GM15510 (cell line): ENCODE data around the gene CAMSAP1.

ENCODE experiments used
- POLR2A ChIP-seq: IDR thresholded peaks from 3 replicates; pipeline ENCODE4 v1.6.1; 2011; ENCODE audit warnings: borderline replicate concordance; ENCODE audit not compliant: insufficient read length; ENCODE audit errors: extremely low read depth

CAMSAP1 gene

DNA sequence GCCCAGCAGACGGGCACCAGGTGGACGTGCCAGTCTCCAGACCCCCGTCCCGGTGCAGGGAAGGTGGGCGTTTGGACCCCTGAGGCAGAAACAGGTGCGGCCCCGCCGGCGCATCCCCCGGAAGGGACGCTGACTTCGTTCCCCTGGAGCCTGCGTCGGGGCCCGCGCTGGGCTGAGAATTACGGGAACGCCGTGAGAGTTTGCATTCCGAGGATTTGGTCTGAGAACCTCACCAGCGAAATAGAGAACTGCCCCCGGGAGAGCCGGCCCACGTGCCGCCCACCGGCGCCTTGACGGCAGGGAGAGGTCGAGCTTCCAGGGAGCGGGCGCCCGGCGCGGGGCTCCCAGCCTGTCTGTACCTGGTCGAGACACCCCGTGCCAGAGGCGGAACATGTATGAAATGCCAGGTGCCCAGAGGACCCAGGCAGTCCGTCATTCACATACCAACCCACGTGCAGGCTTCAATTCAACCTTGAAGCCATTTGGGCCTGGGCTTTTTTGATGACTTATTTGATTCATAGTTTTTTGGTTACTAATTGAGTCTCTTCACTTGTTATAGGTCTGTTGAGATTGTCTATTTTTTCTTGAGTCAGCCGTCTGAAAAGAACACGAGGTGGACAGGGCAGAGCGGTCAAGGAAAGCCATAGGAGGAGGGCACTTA, 877 bp upstream of the CAMSAP1 start:
- no peak for TF ChIP-seq POLR2A

DNA sequence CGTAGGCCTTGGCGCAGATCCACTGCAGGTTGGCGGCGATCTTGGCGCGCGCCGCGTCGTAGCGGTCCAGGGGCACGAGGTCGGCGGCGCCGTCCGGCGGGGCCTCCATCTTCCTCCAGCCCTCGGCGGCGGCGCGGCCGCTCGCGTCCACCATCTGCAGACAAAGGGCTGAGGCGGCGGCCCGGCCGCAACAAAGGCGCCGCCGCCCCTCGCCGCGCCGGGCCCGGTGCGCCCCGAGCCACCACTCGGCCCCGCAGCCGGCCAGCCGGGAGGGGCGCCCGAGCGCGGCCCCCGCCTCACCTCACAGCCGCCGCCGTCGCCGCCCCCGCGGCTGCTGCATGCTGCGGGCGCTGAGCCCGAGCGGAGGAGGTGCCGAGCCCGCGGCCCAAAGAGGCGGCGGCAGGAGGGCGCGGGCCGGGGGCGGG, 328 bp downstream of the CAMSAP1 start:
- no peak for TF ChIP-seq POLR2A

DNA sequence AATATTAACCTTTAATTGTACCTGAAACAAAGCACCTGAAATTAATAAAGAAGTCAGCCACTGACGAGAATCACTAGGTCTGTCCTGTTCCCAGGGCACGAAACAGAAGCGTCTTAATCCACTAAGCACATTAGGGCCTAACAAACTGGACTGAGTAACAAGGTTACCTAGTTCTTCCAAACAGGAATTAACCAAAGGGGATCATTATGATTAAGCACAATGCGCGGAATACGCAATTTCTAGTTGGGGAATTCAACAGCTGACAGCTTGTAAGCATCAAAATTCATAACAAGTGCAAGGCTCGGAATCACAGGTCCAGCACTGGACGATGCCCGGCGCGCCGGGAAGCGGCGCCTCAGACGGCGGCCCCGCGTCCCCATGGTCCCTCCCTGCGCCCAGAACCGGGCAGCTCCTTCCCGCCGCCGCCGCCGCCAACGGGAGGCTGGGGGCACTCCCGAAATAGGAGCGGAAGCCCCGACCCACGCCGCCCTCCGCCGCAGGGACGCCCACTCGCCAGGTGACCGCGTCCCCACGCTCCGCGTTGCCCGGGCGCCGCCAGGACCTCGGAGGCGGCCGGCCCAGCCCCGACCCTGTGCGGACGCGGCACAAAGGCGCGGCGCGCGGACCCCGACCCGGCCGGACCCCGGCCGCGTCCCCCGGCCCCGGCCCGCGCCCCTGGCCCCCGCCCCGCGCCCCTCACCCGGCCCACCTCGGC, 898 bp downstream of the CAMSAP1 start:
- TF ChIP-seq POLR2A = no peak

DNA sequence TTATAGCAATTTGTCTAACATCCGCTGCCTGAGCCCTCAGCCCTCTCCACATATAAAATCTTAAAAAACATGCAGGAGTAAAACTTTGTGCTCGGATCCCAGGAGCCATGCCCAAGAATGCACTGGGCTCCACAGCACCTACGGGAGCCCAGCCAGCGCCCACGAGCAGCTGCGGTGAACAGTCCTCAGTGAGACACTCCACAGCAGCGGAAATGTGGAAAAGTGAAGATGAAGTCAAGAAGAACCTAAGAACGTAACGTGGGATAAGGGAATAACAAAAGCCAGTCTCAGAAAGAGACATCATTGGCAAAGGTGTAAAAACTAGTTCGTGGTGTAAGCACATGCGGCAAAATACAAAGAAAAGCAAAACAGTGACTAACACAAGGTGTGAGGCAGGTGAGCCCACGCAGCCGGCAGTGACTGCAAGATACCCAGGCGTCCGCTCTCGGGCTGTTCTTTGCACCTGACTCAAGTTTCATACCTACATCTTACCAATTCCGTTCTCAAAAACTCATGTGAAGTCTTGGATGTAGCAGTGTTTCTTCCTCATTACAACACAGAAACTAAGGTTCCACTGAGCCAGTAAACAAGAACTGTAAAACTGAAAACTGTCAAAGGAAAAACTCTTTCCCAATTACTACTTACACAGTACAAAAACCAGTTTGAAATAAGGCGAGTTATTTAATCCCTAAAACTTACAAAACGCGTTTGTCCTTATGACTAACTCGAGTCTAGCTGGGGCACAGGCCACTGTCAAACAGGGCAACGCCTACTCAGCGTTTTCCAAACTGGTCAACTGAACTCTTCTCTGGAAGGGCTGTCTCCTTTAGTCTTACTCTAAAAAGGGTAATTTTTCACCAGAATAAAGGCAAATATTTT, 1.7 kb downstream of the CAMSAP1 start:
- no peak for TF ChIP-seq POLR2A

DNA sequence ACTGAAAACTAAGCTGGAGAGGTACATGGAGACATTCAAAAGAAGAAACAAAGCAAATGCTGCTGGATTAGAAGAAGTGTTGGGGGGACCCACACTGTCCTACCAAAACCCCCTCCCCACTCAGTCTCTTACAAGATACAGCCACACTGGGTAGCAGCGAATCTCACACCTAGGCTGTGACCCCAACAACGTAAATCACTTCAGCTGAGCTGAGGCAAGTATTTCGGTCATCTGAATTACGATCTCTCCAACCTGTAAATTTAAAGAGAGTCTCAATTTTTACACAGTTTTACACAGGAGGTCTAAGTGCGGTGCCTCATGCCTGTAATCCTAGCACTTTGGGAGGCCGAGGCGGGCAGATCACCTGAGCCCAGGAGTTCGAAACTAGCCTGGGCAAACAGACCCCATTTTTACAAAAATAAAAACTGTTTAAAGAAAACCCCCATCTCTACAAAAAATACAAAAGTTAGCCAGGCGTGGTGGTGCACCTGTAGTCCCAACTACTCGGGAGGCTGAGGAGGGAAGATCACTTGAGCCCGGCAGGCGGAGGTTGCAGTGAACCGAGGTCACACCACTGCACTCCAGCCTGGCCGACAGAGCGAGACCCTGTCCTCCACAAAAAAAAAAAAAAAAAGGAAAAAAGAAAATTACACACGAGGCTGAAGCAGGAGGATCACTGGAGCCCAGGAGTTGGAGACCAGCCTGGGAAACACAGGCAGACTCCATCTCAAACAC, 3.4 kb downstream of the CAMSAP1 start:
- no peak for TF ChIP-seq POLR2A

DNA sequence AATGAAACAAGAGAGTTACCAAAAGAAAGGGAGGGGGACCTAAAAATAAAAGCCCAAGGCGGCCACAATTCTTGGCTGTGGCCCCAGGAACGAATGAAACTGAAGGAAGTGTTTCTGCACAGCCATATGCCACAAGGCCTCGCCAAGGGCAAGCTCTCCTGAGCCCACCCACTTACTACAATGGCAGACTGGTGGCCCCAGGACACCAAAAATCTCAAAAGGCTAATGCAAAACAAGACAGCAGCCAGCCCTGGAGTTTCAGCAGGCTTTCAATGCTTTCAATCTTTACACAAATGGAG, 4.0 kb downstream of the CAMSAP1 start:
- no peak for TF ChIP-seq POLR2A

DNA sequence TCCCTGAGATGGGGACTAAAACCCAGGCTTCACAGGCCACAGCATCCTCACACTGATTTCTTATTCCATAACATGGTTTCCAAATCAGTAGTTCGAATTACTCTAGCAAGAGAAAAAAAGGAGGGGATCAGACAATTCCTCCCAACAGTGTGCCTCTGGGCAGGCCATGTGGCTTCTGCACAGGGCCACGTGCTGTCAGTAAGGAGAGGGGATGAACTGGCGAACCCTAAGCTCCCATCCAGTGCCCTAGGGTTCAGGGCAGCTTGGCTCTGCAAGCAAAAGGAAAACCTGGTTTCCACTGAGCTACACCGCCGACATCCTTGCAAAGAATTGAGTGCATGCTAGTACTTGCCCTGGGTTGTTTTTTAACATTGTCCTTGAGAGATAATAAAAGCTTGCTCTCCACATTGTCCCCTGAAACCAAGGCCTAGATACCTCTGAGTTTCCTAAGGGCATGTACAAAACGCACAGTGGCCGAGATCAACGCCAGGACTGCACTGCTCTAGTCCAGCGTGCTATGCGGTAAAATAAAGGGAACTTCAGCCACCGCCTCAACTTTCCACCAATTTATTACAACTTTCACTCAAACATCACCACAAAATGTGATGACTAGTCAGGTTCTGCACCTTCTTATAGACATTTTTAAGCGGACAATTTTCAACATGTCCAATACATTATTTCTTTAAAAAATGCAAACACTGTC, 4.5 kb downstream of the CAMSAP1 start:
- no peak for TF ChIP-seq POLR2A

DNA sequence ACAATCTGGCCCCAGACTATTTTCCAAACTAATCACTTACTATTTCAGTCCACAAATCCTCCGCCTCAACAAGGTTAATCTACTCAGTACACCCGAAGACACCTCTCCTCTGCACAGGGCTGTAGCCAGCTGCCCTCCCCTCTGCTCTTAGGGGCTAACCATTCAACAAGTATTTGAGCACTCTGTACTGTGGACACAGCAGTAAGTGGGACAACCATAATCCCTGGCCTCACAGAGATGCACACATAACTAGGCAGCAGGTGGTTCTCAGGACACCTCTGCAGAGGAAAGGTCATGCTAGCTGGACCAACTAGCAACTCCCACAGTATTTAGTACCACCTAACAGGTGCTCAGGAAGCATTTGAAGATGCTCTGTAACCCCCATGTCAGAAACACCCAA, 5.5 kb downstream of the CAMSAP1 start:
- TF ChIP-seq POLR2A = no peak

DNA sequence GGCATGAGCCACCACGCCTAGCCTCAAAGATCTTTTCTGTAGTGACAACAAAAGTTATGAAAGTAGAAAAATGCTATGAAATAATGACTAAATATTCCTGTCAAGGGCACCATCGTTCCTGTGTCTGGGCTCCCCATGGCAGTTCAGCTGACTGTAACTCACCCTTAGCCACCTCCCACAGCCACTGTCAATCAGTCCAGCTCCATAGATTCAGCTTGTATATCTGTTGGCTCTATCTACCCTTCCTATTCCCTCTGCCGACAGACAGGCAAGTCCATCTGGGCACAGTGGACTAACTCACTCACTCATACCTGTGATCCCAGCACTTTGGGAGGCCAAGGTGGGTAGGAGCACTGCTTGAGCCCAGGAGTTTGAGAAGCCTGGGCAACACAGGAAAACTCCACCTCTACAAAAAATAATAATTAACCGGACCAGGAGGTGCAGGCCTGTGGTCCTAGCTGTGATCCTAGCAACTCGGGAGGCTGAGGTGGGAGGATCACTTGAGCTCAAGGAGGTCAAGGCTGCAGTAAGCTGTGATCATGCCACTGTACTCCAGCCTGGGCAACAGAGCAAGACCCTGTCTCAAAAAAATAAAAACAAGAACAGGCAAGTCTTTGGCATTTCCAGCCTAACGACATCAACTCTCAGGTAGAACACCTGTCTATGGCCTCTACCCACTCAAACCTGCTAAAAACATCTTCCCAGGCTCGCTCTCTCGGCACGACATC, 6.2 kb downstream of the CAMSAP1 start:
- no peak for TF ChIP-seq POLR2A

DNA sequence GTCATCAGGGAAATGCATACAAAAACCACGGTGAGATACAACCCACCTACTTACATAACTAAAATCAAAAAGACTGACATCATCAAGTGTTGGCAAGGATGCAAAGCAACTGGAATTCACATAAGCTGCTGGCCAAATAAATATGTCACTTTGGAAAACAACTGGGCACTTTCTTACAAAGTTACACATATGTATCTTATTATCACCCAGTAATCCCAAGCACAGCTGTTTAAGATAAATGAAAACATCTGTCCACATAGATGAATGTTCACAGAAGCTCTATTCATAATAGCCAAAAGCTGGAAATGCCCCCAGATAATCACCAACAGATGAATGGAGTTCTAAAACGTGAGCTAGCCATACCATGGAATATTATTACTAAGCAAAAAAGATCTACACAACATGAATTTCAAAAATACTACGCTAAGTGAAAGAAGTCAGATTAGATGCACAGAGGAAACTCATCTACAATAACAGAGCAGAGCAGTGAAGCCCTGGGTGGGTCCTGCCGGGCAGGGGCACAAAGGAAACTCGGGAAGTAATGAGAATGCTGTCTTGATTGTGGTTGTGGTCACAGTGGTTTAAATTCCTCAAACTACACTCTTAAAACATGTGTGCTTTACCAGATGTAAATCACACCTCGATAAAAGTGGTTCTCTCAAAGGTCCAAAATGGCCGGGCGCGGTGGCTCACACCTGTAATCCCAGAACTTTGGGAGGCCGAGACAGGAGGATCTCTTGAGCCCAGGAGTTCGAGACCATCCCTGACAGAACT, 8.5 kb downstream of the CAMSAP1 start:
- TF ChIP-seq POLR2A = no peak

DNA sequence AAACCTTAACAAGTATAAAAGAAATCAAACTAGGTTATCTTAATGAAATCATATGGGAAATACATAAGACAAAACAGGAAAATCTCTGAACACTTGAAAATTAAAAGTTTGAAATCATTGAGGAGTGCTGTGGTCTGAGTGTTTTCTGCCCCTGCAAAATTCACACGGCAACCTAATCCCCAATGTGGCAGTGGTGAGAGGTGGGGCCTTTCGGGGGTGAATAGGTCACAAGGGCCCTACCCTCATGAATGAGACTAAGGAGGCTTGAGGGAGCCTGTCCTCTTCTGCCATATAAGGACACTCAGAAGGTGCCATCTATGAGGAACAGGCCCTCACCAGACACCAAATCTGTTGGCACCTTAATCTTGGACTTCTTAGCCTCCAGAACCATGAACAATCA, 10.7 kb downstream of the CAMSAP1 start:
- TF ChIP-seq POLR2A = no peak

DNA sequence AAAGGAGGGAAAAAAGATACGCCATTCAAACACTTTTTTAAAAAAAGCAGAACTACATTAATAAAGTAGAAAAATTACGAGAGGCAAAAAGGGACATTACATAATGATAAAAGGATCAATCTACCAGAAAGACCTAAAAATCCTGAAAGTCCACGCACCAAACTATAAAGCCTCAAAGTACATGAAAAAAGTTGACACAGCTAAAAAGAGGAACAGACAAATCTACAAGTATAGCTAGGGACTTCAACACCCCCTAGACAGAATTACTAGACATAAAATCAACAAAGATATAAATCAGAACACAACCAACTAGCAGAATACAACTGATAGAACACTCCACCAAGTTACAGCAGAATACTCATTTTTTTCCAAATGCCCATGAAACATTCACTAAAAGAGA, 11.1 kb downstream of the CAMSAP1 start:
- no peak for TF ChIP-seq POLR2A
